ENCODE measurements around the gene ITIH5.

GRCh38 chr10:7520507-7521485 lies 146.0 kb downstream of the ITIH5 start:
- no peak for TF ChIP-seq CTCF (conservative IDR thresholded peaks at IDR 0.05; ENCODE audit: low read length)
- no peak for TF ChIP-seq EZH2phosphoT487 (IDR thresholded peaks at IDR 0.05; ENCODE audit: borderline replicate concordance, low read depth, low read length)

Data from OCI-LY7 (cell line).